ENCODE results near the gene SPG21.

SPG21 gene

DNA sequence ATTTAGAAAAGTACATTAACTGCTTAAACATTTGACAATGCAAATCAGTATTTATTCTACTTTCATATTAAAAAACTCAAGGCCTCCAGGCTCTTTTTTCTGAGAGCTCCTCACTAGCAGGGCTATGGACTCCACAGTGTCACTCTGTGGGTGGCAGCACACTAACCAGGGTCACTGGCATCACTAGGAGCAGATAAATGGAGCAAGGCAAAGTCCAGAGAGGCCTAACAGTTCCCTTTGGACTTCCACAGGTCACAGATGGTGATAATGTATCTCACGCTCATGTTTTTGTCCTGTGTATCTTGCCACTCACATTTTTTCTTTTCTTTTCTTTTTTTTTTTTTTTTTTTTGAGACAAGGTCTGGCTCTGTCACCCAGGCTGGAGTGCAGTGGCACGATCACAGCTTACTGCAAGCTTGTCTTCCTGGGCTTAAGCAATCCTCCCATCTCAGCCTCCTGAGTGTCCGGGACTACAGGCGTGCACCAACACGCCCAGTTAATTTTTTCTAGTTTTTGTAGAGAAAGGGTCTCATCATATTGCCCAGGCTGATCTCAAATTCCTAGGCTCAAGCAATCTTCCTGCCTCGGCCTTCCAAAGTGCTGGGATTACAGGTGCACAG lies 7.8 kb downstream of the SPG21 start:
- ATAC-seq (replicated peaks), result no peak
- Mint-ChIP-seq H3K4me1 (ENCODE audit: low read depth in 2 of 2) (peaks cover 5 to 12% of the 10 kb centered on the region in 2 donors), H3K27ac (no peak overlapping the region), H3K9me3 (no peaks in the 10 kb centered on the region), H3K4me3 (no peak overlapping the region), H3K36me3 (ENCODE audit: insufficient read depth) (peaks cover 25% of the 10 kb centered on the region), H3K27me3 (no peaks in the 10 kb centered on the region)
- DNase-seq, result no peak

DNA sequence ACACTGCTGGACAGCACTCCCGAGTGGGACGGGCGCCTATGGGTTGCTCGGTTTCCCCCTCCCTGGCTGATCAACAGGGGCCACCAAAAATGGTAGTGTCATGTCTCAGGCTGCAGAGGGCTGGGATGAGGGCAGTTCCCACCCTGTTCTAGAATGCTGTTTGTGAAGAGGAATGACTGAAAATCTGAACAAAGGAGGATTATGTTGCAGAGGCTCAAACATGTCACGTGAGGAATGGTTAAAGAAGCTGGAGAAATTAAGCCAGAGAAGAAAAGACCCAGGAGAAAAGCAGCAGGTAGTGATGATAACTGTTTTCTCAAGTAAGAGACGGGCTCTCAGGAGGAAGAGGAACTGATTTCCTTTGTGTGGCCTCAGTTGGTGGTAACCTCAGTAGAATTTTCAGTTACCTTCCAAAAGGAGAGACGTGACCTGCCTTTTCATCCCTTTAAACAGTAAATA lies 10.4 kb downstream of the SPG21 start:
- Mint-ChIP-seq H3K4me3 (no peak overlapping the region), H3K4me1 (ENCODE audit: low read depth in 2 of 2) (peaks cover 0 to 3% of the 10 kb centered on the region in 2 donors), H3K9me3 (no peaks in the 10 kb centered on the region), H3K27me3 (no peaks in the 10 kb centered on the region), H3K27ac (peak overlapping the region; percentile 4 to 54), H3K36me3 (ENCODE audit: insufficient read depth) (peaks cover 43% of the 10 kb centered on the region)
- DNase-seq, result no peak
- no peak for ATAC-seq (replicated peaks)

DNA sequence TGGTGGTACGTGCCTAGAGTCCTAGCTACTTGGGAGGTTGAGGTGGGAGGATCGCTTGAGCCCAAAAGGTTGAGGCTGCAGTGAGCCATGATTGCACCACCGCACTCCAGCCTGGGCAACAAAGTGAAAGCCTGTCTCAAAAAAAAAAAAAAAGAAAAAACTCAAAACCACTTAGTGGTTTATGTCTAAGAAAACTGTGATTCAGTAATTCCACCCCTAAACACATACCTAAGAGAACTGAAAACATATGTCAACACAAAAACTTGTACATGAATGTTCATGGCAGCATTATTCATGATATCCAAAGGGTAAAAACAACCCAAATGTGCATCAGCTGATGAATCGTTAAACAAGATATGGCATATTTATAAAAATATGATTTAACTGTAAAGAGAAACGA lies 14.3 kb downstream of the SPG21 start:
- Mint-ChIP-seq H3K27ac (no peak overlapping the region), H3K9me3 (no peaks in the 10 kb centered on the region), H3K27me3 (no peaks in the 10 kb centered on the region), H3K4me3 (no peak overlapping the region), H3K36me3 (ENCODE audit: insufficient read depth) (peaks cover 72% of the 10 kb centered on the region), H3K4me1 (ENCODE audit: low read depth in 2 of 2) (no peaks in the 10 kb centered on the region)
- ATAC-seq (replicated peaks) (no peak), DNase-seq (no peak)

DNA sequence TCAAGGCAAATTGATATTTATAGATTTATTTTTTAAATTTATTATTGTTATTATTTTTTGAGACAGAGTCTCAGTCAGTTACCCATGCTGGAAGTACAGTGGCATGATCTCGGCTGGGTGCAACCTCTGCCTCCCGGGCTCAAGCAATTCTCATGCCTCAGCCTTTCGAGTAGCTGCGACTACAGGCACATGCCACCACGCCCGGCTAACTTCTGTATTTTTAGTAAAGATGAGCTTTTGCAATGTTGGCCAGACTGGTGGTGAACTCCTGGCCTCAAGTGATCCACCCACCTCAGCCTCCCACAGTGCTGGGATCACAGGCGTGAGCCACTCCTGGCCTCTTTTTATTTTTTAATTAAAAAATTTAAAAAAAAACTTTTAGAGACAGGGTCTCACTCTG lies 19.0 kb downstream of the SPG21 start:
- no peaks in the 10 kb centered on the region for H3K4me1 Mint-ChIP-seq (ENCODE audit: low read depth in 2 of 2)
- H3K9me3 Mint-ChIP-seq, result no peaks in the 10 kb centered on the region
- no peaks in the 10 kb centered on the region for H3K27me3 Mint-ChIP-seq
- peaks cover 78% of the 10 kb centered on the region for H3K36me3 Mint-ChIP-seq (ENCODE audit: insufficient read depth)
- H3K27ac Mint-ChIP-seq, result no peak overlapping the region
- no peak overlapping the region for H3K4me3 Mint-ChIP-seq
- no peak for DNase-seq
- no peak for ATAC-seq (replicated peaks)

DNA sequence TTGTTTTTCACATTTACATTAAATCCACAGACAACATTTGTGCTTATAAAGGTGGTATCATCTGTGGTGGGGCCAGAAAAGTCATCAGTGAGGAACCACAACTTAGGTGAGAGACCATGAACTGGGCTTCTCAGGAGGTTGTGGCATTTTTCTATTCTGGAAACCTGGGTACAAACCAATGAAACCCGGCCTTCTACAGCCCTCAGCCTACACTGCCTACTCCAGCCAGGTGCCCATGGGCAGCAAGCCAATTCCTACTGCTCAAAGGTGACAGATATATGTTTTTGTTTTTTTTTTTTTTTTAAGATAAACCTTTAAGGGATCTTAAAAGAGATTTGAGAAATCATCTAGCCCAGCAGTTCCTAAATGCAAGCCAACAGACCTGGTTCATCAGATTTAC lies 20.3 kb downstream of the SPG21 start:
- Mint-ChIP-seq H3K27me3 (no peaks in the 10 kb centered on the region), H3K27ac (no peak overlapping the region), H3K9me3 (no peaks in the 10 kb centered on the region), H3K36me3 (ENCODE audit: insufficient read depth) (peaks cover 77% of the 10 kb centered on the region), H3K4me3 (no peak overlapping the region), H3K4me1 (ENCODE audit: low read depth in 2 of 2) (peaks cover 0 to under 1% of the 10 kb centered on the region in 2 donors)
- DNase-seq (no peak), ATAC-seq (replicated peaks) (no peak)

DNA sequence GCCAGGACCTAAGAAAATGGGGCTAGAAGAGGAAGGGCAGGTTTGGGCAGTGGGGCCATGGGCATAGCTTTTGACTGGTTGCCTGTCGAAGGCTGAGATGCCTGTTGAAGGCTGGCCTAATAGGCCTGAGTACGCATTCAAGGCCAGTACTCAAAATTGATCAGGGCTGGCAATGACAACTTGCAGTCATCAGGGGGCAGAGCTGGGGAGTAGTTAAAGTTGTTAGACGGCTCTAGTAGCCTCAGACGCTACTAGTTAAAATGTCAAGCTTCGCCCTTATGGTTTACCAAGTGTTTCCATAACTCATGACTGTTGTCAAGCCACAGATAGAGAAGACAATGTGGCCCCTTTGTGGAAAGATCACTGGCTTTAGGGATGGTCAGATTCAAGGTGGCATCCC lies 28.7 kb downstream of the SPG21 start:
- H3K27me3 Mint-ChIP-seq, result no peaks in the 10 kb centered on the region
- ATAC-seq (replicated peaks), result no peak

DNA sequence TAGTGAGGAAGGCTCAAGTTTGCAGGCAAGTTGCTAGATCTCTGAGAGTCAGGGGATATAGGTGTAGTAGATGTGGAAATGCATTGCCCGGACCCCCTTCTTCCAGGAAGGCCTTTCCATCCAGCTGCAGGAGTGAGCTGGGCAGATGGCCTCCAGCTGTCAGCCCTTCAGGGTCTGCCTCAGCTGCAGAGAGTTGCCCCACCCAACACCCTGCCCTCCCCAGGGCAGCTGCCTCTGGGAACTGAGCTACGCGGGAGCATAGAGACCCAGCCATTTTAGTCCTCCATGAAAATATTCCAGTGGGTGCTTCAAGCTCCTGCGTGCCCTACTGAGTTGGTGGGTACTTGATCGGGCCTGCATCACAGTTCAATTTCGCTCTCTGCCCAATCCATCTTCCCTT lies 29.6 kb downstream of the SPG21 start:
- DNase-seq, result no peak
- no peak overlapping the region for H3K4me3 Mint-ChIP-seq
- no peak overlapping the region for H3K27ac Mint-ChIP-seq
- H3K4me1 Mint-ChIP-seq (ENCODE audit: low read depth in 2 of 2), result peaks cover 0 to 3% of the 10 kb centered on the region in 2 donors
- no peaks in the 10 kb centered on the region for H3K9me3 Mint-ChIP-seq
- H3K27me3 Mint-ChIP-seq, result no peaks in the 10 kb centered on the region
- peaks cover 59% of the 10 kb centered on the region for H3K36me3 Mint-ChIP-seq (ENCODE audit: insufficient read depth)
- no peak for ATAC-seq (replicated peaks)

More for the DNA sequence above, 28.7 kb downstream of the SPG21 start:
- no peak overlapping the region for H3K27ac Mint-ChIP-seq
- H3K36me3 Mint-ChIP-seq (ENCODE audit: insufficient read depth), result peaks cover 63% of the 10 kb centered on the region
- no peaks in the 10 kb centered on the region for H3K9me3 Mint-ChIP-seq
- peaks cover 0 to 3% of the 10 kb centered on the region in 2 donors for H3K4me1 Mint-ChIP-seq (ENCODE audit: low read depth in 2 of 2)
- H3K4me3 Mint-ChIP-seq, result no peak overlapping the region
- no peak for DNase-seq

DNA sequence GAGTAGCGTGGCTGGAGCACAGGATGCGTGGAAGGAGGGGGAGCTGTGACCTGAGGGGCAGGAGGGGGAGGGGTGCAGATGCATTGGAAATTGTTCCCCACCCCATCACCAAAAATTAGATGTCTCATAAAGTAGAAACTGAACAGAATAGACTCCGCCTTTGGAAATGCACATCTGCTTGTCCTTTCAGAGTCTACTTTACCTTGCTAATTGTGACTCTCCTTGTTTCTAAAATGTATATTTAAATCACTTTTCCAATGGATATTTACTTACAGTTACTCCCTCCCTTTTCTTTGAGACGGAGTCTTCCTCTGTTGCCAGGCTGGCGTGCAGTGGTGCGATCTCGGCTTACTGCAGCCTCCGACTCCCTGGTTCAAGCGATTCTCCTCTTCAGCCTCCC lies 30.6 kb downstream of the SPG21 start:
- peaks cover 0 to 6% of the 10 kb centered on the region in 2 donors for H3K4me1 Mint-ChIP-seq (ENCODE audit: low read depth in 2 of 2)
- DNase-seq (no peak), ATAC-seq (replicated peaks) (no peak)
- H3K27me3 Mint-ChIP-seq, result no peaks in the 10 kb centered on the region
- no peak overlapping the region for H3K27ac Mint-ChIP-seq
- peaks cover 48% of the 10 kb centered on the region for H3K36me3 Mint-ChIP-seq (ENCODE audit: insufficient read depth)
- H3K9me3 Mint-ChIP-seq, result no peaks in the 10 kb centered on the region
- H3K4me3 Mint-ChIP-seq, result no peak overlapping the region

DNA sequence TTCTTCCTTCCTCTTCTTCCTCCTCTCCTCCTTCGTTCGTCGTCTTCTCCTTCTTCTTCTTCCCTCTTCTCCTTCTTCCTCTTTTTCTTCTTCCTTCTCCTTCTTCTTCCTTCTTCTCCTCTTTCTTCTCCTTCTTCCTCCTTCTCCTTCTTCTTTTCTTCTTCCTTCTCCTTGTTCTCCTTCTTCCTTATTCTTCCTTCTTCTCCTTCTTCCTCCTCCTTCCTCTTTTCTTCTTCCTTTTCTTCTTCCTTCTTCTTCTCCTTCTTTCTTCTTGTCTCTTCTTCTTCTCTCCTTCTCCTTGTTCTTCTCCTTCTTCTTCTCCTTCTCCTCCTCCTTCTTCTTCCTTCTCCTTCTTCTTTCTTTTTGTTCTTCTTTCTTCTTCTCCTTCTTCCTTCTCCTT lies 35.3 kb downstream of the SPG21 start:
- no peak for ATAC-seq (replicated peaks)
- Mint-ChIP-seq H3K27me3 (no peaks in the 10 kb centered on the region), H3K4me1 (ENCODE audit: low read depth in 2 of 2) (peaks cover 0 to 32% of the 10 kb centered on the region in 2 donors), H3K9me3 (no peaks in the 10 kb centered on the region), H3K27ac (peak overlapping the region; percentile 68 to 94), H3K4me3 (no peak overlapping the region), H3K36me3 (ENCODE audit: insufficient read depth) (peaks cover 14% of the 10 kb centered on the region)
- DNase-seq, result no peak

DNA sequence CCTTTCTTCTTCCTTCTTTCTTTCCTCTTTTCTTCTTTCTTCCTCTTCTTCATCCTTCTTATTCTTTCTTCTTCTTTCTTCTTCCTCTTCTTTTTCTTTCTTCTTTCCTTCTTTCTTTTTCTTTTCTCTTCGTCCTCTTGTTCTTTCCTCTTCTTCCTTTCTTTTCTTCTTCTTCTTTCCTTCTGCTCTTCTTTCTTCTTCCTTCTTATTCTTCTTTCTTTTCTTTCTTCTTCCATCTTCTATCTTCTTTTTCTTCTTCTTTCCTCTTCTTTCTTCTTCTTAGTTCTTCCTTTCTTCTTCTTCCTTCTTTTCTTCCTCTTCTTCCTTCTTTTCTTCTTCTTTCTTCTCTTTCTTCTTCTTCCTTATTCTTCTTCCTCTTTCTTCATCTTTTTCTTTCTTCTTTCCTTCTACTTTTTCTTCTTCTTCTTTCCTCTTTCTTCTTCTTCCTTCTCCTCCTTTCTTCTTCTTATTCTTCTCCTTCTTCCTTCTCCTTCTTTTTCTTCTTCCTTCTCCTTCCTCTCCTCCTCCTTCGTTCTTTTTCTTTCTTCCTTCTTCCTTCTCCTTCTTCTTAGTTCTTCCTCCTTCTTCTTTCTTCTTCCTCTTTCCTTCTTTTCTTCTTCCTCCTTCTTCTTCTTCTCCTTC lies 37.8 kb downstream of the SPG21 start:
- no peak overlapping the region for H3K4me3 Mint-ChIP-seq
- no peaks in the 10 kb centered on the region for H3K9me3 Mint-ChIP-seq
- ATAC-seq (replicated peaks) (no peak), DNase-seq (no peak)
- H3K4me1 Mint-ChIP-seq (ENCODE audit: low read depth in 2 of 2), result peaks cover 0 to 32% of the 10 kb centered on the region in 2 donors
- peaks cover 7% of the 10 kb centered on the region for H3K36me3 Mint-ChIP-seq (ENCODE audit: insufficient read depth)
- no peaks in the 10 kb centered on the region for H3K27me3 Mint-ChIP-seq
- H3K27ac Mint-ChIP-seq, result peak overlapping the region; percentile 68 to 94

DNA sequence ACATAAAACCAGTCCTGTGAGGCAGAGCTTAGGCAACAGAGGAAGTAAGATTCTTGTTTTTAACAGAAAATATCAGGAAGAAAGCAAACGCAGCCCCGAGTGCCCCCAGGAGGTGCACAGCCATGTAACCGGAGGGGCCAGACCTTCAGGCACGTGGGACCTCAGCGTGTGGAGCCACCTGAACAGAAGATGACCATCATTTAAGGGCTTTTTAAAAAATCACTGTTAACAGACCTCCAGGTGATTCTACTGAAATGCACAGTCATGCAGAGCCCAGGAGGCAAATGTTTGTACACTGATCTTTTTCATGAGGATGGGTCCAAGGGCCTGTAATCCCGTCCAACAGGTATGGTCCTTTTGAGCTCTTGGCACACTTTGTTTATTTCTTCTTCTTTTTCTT lies 38.8 kb downstream of the SPG21 start:
- H3K4me3 Mint-ChIP-seq, result no peak overlapping the region
- no peak for ATAC-seq (replicated peaks)
- no peaks in the 10 kb centered on the region for H3K9me3 Mint-ChIP-seq
- H3K4me1 Mint-ChIP-seq (ENCODE audit: low read depth in 2 of 2), result peaks cover 0 to 32% of the 10 kb centered on the region in 2 donors
- peaks cover 4% of the 10 kb centered on the region for H3K36me3 Mint-ChIP-seq (ENCODE audit: insufficient read depth)
- H3K27me3 Mint-ChIP-seq, result no peaks in the 10 kb centered on the region
- H3K27ac Mint-ChIP-seq, result peak overlapping the region in 1 of 2 donors; percentile 94
- DNase-seq, result no peak

DNA sequence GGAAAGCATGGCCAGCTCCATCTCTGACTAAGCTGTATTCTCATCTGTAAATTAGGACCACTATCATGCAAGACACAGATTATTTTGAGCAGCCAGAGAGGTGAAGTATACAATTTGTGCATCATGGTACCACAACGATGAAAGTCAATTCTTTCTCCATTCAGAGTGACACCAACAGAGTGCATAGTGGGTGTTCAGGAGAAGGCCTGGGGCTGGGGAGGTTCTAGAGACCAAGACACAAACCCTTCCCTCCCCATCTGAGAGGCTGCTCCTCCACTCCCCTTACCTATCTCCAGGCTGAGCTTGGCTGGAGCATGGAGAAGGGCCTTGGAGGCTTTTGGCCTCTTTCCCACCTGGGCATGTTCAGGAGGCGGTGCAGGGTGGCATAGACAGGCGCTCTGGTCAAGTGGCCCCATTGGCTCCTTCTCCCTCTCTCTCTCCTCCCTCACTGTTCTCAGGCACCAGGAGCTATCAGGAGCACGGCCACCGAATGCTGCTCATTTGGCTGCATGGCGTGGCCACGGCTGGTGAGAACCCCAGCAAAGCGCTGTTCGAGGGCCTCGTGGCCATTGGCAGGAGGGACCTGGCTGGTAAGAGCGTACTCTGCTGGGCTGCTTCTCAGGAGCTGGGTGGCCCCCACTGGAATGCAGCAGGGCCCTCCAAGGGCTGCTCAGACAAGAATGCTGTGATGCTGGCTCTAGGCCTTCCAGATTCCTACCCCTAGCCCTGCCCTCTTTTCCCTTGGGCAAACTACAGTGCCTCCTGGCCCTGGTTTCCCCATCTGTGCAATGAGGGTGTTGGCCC lies 40.1 kb downstream of the SPG21 start:
- Mint-ChIP-seq H3K9me3 (no peaks in the 10 kb centered on the region), H3K4me3 (no peak overlapping the region), H3K36me3 (ENCODE audit: insufficient read depth) (peaks cover 4% of the 10 kb centered on the region), H3K27me3 (no peaks in the 10 kb centered on the region), H3K4me1 (ENCODE audit: low read depth in 2 of 2) (peaks cover 0 to 31% of the 10 kb centered on the region in 2 donors), H3K27ac (peak overlapping the region in 1 of 2 donors; percentile 44)
- ATAC-seq (replicated peaks) (no peak), DNase-seq (no peak)

DNA sequence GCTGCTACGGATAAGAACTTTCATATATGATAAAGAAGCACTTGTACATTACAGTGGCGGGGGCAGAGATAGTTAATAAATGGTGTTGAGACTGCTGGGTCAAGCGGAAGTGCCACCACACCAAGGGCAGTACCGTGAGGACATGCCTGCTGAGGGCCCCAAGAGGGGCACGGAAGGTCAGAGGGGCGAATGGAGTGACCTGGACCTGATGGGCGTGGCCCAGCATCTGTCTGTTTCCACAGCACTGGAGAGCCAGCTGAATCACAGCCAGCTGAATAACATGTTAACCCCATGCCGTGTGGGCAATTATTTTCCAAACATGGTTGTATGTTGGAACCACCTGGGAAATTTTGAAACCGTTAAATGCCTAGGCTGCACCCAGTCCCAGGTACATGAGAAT lies 40.8 kb downstream of the SPG21 start:
- no peaks in the 10 kb centered on the region for H3K27me3 Mint-ChIP-seq
- peaks cover 4% of the 10 kb centered on the region for H3K36me3 Mint-ChIP-seq (ENCODE audit: insufficient read depth)
- peak overlapping the region in 1 of 2 donors; percentile 44 for H3K27ac Mint-ChIP-seq
- DNase-seq, result no peak
- ATAC-seq (replicated peaks), result no peak
- no peak overlapping the region for H3K4me3 Mint-ChIP-seq
- no peaks in the 10 kb centered on the region for H3K9me3 Mint-ChIP-seq
- peaks cover 0 to 24% of the 10 kb centered on the region in 2 donors for H3K4me1 Mint-ChIP-seq (ENCODE audit: low read depth in 2 of 2)

DNA sequence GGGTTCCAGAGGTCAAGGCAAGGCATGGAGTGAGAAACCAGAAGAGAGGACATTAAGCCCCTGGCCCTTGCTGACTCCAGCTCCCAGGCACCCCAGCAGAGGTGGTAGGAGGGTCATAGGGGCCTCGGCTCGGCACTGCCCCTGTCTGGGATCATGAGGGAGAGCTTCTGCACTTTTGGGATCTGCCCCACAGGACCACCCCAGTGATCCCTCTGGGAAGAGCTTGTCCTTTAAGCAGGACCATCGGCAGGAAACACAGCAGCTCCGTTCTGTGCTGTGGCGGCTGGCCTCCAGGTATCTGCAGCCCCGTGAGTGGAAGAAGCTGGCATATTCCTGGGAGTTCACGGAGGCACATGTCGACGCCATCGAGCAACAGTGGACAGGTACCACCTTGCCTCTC lies 42.5 kb downstream of the SPG21 start:
- H3K36me3 Mint-ChIP-seq (ENCODE audit: insufficient read depth), result peaks cover 4% of the 10 kb centered on the region
- ATAC-seq (replicated peaks), result no peak
- peaks cover 0 to 8% of the 10 kb centered on the region in 2 donors for H3K4me1 Mint-ChIP-seq (ENCODE audit: low read depth in 2 of 2)
- H3K9me3 Mint-ChIP-seq, result no peaks in the 10 kb centered on the region
- H3K4me3 Mint-ChIP-seq, result no peak overlapping the region
- peak overlapping the region in 1 of 2 donors; percentile 63 for H3K27ac Mint-ChIP-seq
- no peaks in the 10 kb centered on the region for H3K27me3 Mint-ChIP-seq
- DNase-seq, result no peak

Data from effector memory CD8-positive, alpha-beta T cell (primary cell).